ENCODE results near the gene LRRC8D.
"Not testable (repeated sequence)": the region's sequence is repeated elsewhere in the genome, so short reads cannot be mapped to it uniquely, and the experiment has no call there.

The LRRC8D gene

GRCh38 chr1:89820422-89821321, at the start of gene LRRC8D:
LRRC8D (plus strand) TSS chr1:89821032; CDS start chr1:89933069, 112,037 bp downstream.
- peak within 1 kb of the TSS; percentile 95 for H3K4me3 ChIP-seq (ENCODE audit: low read depth, low read length)
- peak; percentile 94 for DNase-seq (ENCODE audit: low read depth)
- TF ChIP-seq MAX (IDR thresholded peaks at IDR 0.05; ENCODE audit: low read depth, low read length) (peak; percentile 93), MYC (IDR thresholded peaks at IDR 0.05; ENCODE audit: low read depth, low read length) (peak; percentile 82), POLR2A (IDR thresholded peaks at IDR 0.05; ENCODE audit: extremely low read depth, insufficient read length) (peak; percentile 77)
- TF ChIP-seq, protein P1, sequence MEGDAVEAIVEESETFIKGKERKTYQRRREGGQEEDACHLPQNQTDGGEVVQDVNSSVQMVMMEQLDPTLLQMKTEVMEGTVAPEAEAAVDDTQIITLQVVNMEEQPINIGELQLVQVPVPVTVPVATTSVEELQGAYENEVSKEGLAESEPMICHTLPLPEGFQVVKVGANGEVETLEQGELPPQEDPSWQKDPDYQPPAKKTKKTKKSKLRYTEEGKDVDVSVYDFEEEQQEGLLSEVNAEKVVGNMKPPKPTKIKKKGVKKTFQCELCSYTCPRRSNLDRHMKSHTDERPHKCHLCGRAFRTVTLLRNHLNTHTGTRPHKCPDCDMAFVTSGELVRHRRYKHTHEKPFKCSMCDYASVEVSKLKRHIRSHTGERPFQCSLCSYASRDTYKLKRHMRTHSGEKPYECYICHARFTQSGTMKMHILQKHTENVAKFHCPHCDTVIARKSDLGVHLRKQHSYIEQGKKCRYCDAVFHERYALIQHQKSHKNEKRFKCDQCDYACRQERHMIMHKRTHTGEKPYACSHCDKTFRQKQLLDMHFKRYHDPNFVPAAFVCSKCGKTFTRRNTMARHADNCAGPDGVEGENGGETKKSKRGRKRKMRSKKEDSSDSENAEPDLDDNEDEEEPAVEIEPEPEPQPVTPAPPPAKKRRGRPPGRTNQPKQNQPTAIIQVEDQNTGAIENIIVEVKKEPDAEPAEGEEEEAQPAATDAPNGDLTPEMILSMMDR (IDR thresholded peaks at IDR 0.05; ENCODE audit: low read depth, low read length), result no peak

DNA sequence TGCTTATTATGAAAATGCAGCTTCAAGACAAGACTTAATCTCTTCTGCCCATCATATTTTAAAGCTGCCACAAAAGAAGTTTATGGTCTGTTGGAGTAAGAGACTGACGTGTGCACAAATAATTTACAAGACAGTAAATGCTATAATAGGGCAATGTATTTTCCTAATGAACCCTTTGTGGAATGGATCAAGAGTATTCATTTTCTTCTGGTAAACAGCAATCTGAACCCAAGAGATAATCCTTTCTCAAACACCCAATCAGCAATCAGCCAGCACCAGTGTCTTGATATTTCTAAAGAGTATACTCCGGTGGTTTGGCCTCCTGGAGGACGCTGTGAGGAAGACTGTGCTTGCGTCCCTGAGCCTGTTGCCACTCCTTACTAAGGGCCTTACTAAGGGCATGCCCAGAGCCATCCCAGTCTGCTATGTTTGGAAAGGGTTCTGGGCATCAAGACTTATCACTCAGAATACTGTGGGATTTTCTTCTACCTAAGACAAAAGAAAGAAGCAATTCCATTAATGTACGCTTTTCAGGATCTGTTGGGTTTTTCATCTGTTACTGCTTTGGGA, 48.8 kb upstream of the LRRC8D start:
- TF ChIP-seq MAX (IDR thresholded peaks at IDR 0.05; ENCODE audit: low read depth, low read length) (no peak), MYC (IDR thresholded peaks at IDR 0.05; ENCODE audit: low read depth, low read length) (no peak), POLR2A (IDR thresholded peaks at IDR 0.05; ENCODE audit: extremely low read depth, insufficient read length) (no peak)
- TF ChIP-seq, protein P1 (IDR thresholded peaks at IDR 0.05; ENCODE audit: low read depth, low read length), result no peak
- H3K4me3 ChIP-seq (ENCODE audit: low read depth, low read length), result no peak overlapping the region
- no peak for DNase-seq (ENCODE audit: low read depth)

GRCh38 chr1:89776104-89776503, 44.7 kb upstream of the LRRC8D start:
- not testable (repeated sequence) for H3K4me3 ChIP-seq (ENCODE audit: low read depth, low read length); DNase-seq (ENCODE audit: low read depth)

- not testable (repeated sequence) for DNase-seq (ENCODE audit: low read depth); H3K4me3 ChIP-seq (ENCODE audit: low read depth, low read length)
Measured at GRCh38 chr1:89777271-89777670, 43.6 kb upstream of the LRRC8D start.

- TF ChIP-seq MAX (IDR thresholded peaks at IDR 0.05; ENCODE audit: low read depth, low read length), result no peak
- TF ChIP-seq, protein P1 (IDR thresholded peaks at IDR 0.05; ENCODE audit: low read depth, low read length), result no peak
- no peak for TF ChIP-seq MYC (IDR thresholded peaks at IDR 0.05; ENCODE audit: low read depth, low read length)
- TF ChIP-seq POLR2A (IDR thresholded peaks at IDR 0.05; ENCODE audit: extremely low read depth, insufficient read length), result no peak
- H3K4me3 ChIP-seq (ENCODE audit: low read depth, low read length), result no peak overlapping the region
- no peak for DNase-seq (ENCODE audit: low read depth)
Measured at GRCh38 chr1:89779151-89779940, 41.5 kb upstream of the LRRC8D start.

DNA sequence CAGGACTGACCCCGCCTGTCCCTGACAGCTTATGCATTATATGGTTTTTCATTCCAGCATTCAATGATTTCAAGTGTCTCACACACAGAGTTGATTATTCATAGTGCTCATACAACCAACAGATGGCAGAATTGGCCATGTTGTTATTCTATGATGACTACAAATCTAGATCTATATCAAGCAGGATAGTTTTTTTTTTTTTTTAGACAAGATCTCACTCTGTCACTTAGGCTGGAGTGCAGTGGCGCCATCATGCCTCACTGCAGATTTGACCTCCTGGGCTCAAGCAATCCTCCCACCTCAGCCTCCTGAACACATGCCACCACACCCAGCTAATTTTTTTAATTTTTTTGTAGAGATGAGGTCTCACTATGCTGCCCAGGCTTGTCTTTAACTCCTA, 40.1 kb upstream of the LRRC8D start:
- no peak overlapping the region for H3K4me3 ChIP-seq (ENCODE audit: low read depth, low read length)
- no peak for TF ChIP-seq POLR2A (IDR thresholded peaks at IDR 0.05; ENCODE audit: extremely low read depth, insufficient read length)
- TF ChIP-seq, protein P1 (IDR thresholded peaks at IDR 0.05; ENCODE audit: low read depth, low read length), result peak; percentile 23
- DNase-seq (ENCODE audit: low read depth), result peak; percentile 73
